HepG2 (cell line): ENCODE results near the gene SPTB. TPM values are rescaled to one million over a fixed set of nuclear protein-coding genes. Genes with fewer than 3 reads are reported as not detected.

Experiments
- ATAC-seq: fragments of 200-7000 bp; cut with Tn5 transposase; 3 replicates; pipeline ENCODE4 v1.9.1; 2020; ENCODE audit warnings: mild to moderate bottlenecking, moderate library complexity
- BruUV-seq: library from RNA; stranded (reverse); fragments of 400-500 nt; replicated peaks from 2 replicates; lab custom pipeline; 2021; lab: Mats Ljungman, UMichigan
- CTCF ChIA-PET: fragments of 300-600 bp; formaldehyde crosslinking; extraction: SDS; loops from one replicate; lab custom pipeline; 2021; ENCODE audit warnings: low total read pairs, inconsistent platforms, low intra/inter-chr PET ratio; lab: Yijun Ruan, JAX
- POLR2A ChIA-PET: fragments of 350-600 bp; sonication (Branson Sonifier 250); formaldehyde crosslinking; loops from one replicate; lab custom pipeline; 2020; ENCODE audit warnings: antibody characterized with exemption, inconsistent platforms; lab: Yijun Ruan, JAX
- DNase-seq: peaks from one replicate; pipeline ENCODE4 v3.0.0-alpha.2; 2015; ENCODE audit warnings: low spot score
- FAIRE-seq: peaks from 3 replicates; lab custom pipeline; 2011; peaks lifted over from hg19 to GRCh38; lab: Jason Lieb, UNC
- H2AFZ ChIP-seq: one replicate; pipeline ENCODE4 v1.6.1; 2011; ENCODE audit warnings: low read length, inconsistent platforms
- H3K27ac ChIP-seq: fragments of 300-600 bp; 3 replicates; pipeline ENCODE4 v1.8.0; 2011; ENCODE audit warnings: mixed run types, mild to moderate bottlenecking, mixed read lengths, low read length, inconsistent platforms; ENCODE audit not compliant: insufficient read depth; ENCODE audit errors: extremely low read length
- H3K27me3 ChIP-seq, 2 experiments: fragments of 200-600 bp in 1 of 2; 2 replicates in 1 of 2; 3 replicates in 1 of 2; pipeline versions ENCODE4 v1.6.0 to v1.8.0; 2011; ENCODE audit warnings: low read length in 2 of 2, mild to moderate bottlenecking in 2 of 2, moderate library complexity in 2 of 2, inconsistent platforms in 1 of 2; ENCODE audit not compliant: insufficient read depth in 2 of 2, control insufficient read depth in 1 of 2
- H3K36me3 ChIP-seq, 2 experiments: fragments of 200-600 bp in 1 of 2; replicated peaks in 1 of 2; 2 replicates in 1 of 2; 3 replicates in 1 of 2; pipeline versions ENCODE4 v1.5.1 to v1.8.0; 2011; ENCODE audit warnings: low read length in 2 of 2, inconsistent platforms in 1 of 2; ENCODE audit not compliant: insufficient read depth in 2 of 2, control insufficient read depth in 1 of 2
- H3K4me1 ChIP-seq: 2 replicates; pipeline ENCODE4 v1.5.1; 2012; ENCODE audit warnings: low read length, inconsistent platforms; ENCODE audit not compliant: insufficient read depth
- H3K4me2 ChIP-seq: 2 replicates; pipeline ENCODE4 v1.6.0; 2011; ENCODE audit warnings: low read depth, low read length, inconsistent platforms
- H3K4me3 ChIP-seq, 3 experiments: fragments of 200-600 bp in 1 of 3; sonication (generic), shearing (Covaris generic) in 1 of 3; replicated peaks in 1 of 3; 2 replicates each; pipeline ENCODE4 v1.5.1; 2011 to 2016; ENCODE audit warnings: low read length in 3 of 3, inconsistent platforms in 2 of 3, low read depth in 2 of 3, mild to moderate bottlenecking in 2 of 3, control low read depth in 1 of 3, mixed read lengths in 1 of 3; ENCODE audit not compliant: insufficient read depth in 1 of 3
- H3K79me2 ChIP-seq: one replicate; pipeline ENCODE4 v1.6.1; 2011; ENCODE audit warnings: low read length, inconsistent platforms; ENCODE audit not compliant: insufficient read depth
- H3K9ac ChIP-seq: 2 replicates; pipeline ENCODE4 v1.6.0; 2011; ENCODE audit warnings: mild to moderate bottlenecking, low read depth, low read length, inconsistent platforms; ENCODE audit not compliant: insufficient read depth
- H3K9me3 ChIP-seq: 2 replicates; pipeline ENCODE4 v1.5.1; 2012; ENCODE audit warnings: mild to moderate bottlenecking, low read length
- H4K20me1 ChIP-seq: 2 replicates; pipeline ENCODE4 v1.6.0; 2011; ENCODE audit warnings: inconsistent platforms, mild to moderate bottlenecking, low read length, moderate library complexity; ENCODE audit not compliant: insufficient read depth
- HIC2 ChIP-seq: sonication (generic); formaldehyde crosslinking; IDR thresholded peaks from 2 replicates; pipeline ENCODE4 v1.9.0; 2022; ENCODE audit warnings: low read depth, missing genetic modification reagents
- PHF21A ChIP-seq: sonication (generic); formaldehyde crosslinking; IDR thresholded peaks from 2 replicates; pipeline ENCODE4 v1.5.0; 2020; ENCODE audit warnings: mild to moderate bottlenecking, missing genetic modification reagents
- RAD21 ChIP-seq: fragments of 450-650 bp; formaldehyde crosslinking; IDR thresholded peaks from 2 replicates; pipeline ENCODE4 v1.5.0; 2020; ENCODE audit warnings: mild to moderate bottlenecking
- SCMH1 ChIP-seq: sonication (generic); formaldehyde crosslinking; IDR thresholded peaks from 2 replicates; pipeline ENCODE4 v1.9.0; 2021; ENCODE audit warnings: missing genetic modification reagents, mild to moderate bottlenecking, borderline replicate concordance
- SKIL ChIP-seq: sonication (generic); formaldehyde crosslinking; IDR thresholded peaks from 2 replicates; pipeline ENCODE4 v1.8.0; 2022; ENCODE audit warnings: missing genetic modification reagents, mild to moderate bottlenecking, moderate library complexity, borderline replicate concordance
- SMAD9 ChIP-seq: sonication (generic); formaldehyde crosslinking; IDR thresholded peaks from 2 replicates; pipeline ENCODE4 v1.5.1; 2020; ENCODE audit warnings: mild to moderate bottlenecking, missing genetic modification reagents
- TARDBP ChIP-seq: sonication (generic); formaldehyde crosslinking; IDR thresholded peaks from 2 replicates; pipeline ENCODE4 v1.8.0; 2022; ENCODE audit warnings: mild to moderate bottlenecking, missing genetic modification reagents
- ZNF251 ChIP-seq: sonication (generic); formaldehyde crosslinking; IDR thresholded peaks from 2 replicates; pipeline ENCODE4 v1.9.0; 2021; ENCODE audit warnings: mild to moderate bottlenecking, missing genetic modification reagents
- ZNF264 ChIP-seq: sonication (generic); formaldehyde crosslinking; IDR thresholded peaks from 2 replicates; pipeline ENCODE4 v1.4.0; 2020; ENCODE audit warnings: missing genetic modification reagents
- ZNF367 ChIP-seq: sonication (generic); formaldehyde crosslinking; IDR thresholded peaks from 2 replicates; pipeline ENCODE4 v1.4.0; 2020; ENCODE audit warnings: missing genetic modification reagents, borderline replicate concordance
- ZNF430 ChIP-seq: sonication (generic); formaldehyde crosslinking; IDR thresholded peaks from 2 replicates; pipeline ENCODE4 v1.9.0; 2021; ENCODE audit warnings: mild to moderate bottlenecking, missing genetic modification reagents
- ZNF549 ChIP-seq: sonication (generic); formaldehyde crosslinking; IDR thresholded peaks from 2 replicates; pipeline ENCODE4 v1.5.0; 2020; ENCODE audit warnings: missing genetic modification reagents
- ZNF850 ChIP-seq: sonication (generic); formaldehyde crosslinking; conservative IDR thresholded peaks from 2 replicates; pipeline ENCODE4 v1.9.0; 2021; ENCODE audit warnings: mild to moderate bottlenecking, missing genetic modification reagents
- ZSCAN21 ChIP-seq: sonication (generic); formaldehyde crosslinking; IDR thresholded peaks from 2 replicates; pipeline ENCODE4 v1.8.0; 2022; ENCODE audit warnings: mild to moderate bottlenecking, missing genetic modification reagents, moderate library complexity, borderline replicate concordance
- ZZZ3 ChIP-seq: sonication (generic); formaldehyde crosslinking; IDR thresholded peaks from 2 replicates; pipeline ENCODE4 v1.4.0; 2020; ENCODE audit warnings: missing genetic modification reagents, mild to moderate bottlenecking, borderline replicate concordance
- WGBS: methylation state at CpG from one replicate; pipeline ENCODE4 v1.1.6; 2017; ENCODE audit warnings: low lambda C conversion rate; 5-methylcytosine and 5-hydroxymethylcytosine counted together
- in situ Hi-C: cut with HindIII; loops from 2 replicates; pipeline ENCODE4 v1.10.0; 2017; ENCODE audit warnings: low pct_unique_long_range_greater_than_20kb; ENCODE audit not compliant: extremely low pct_ligation_motif_present
- intact Hi-C: fragments of 100-400 bp; cut with micrococcal nuclease; formaldehyde crosslinking; loops from one replicate; pipeline ENCODE4 v1.10.0; 2022; ENCODE audit not compliant: unreplicated experiment
- polyA plus RNA-seq, 8 experiments: library from polyadenylated mRNA; depleted of rRNA in 3 of 8; stranded (reverse) in 7 of 8; unstranded in 1 of 8; fragments of >200 nt; fragmentation: Illumina TruSeq in 4 of 8; extraction: Trizol in 4 of 8; gene quantifications; 2 replicates each; pipeline versions ENCODE4 v1.2.1 to v1.2.3, GENCODE V29; 2011 to 2016; ENCODE audit warnings: low read depth in 4 of 8, missing spikeins in 1 of 8, mixed read lengths in 1 of 8; ENCODE audit not compliant: insufficient read depth in 1 of 8
- total RNA-seq, 5 experiments: library from RNA; depleted of rRNA; stranded (reverse); fragments of >200 nt; fragmentation: Illumina TruSeq; extraction: Trizol; gene quantifications; 2 replicates each; pipeline ENCODE4 v1.2.3, GENCODE V29; 2016; ENCODE audit warnings: low read depth in 1 of 5
- TF ChIP-seq, protein P1 (sequence below): sonication (generic); formaldehyde crosslinking; IDR thresholded peaks from 2 replicates; pipeline ENCODE4 v1.5.0; 2020; ENCODE audit warnings: mild to moderate bottlenecking, missing genetic modification reagents, borderline replicate concordance
- TF ChIP-seq, protein P2 (sequence below): sonication (generic); formaldehyde crosslinking; IDR thresholded peaks from 2 replicates; pipeline ENCODE4 v1.5.0; 2020; ENCODE audit warnings: mild to moderate bottlenecking, low read depth, missing genetic modification reagents, borderline replicate concordance

Gene SPTB
- total and polyA plus RNA-seq, 2 of the 13 experiments (the other 11 are each of a cell fraction or from before 2014, with no cell fraction given) = 0.01 to 0.02 TPM

DNA sequence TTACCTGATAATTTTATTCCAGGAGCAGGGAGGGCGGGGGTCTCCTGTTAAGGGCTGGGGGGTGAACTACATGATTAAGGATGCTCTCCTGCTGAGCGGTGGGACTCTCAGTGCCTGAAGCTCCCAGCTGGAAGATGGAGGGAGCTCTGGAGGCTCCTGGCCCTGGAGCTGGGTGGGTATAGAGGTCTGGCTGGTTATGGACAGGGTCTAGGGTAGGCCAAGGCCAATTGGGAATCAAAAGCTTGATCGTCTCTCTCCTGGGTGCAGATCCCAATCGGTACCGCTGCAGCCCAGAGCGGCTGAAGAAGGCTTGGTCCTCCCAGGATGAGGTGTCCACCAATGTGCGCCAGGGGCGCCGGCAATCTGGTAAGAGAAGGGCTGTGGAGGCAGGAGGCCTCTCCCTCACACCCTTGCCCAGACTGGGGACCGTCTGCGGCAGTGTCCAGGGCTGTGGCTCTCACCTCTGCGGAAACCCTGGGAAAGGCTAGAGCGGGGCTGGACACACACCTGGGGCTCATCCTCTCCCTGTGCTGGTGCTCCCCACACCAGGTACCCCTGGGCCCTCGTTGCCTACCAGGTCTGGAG, 147.1 kb downstream of the SPTB start:
- ChIA-PET POLR2A (no interaction called here), CTCF (no interaction called here)
- Histone ChIP-seq H3K27ac (no peak overlapping the region), H4K20me1 (no peaks in the 10 kb centered on the region), H3K36me3 (peaks cover 10 to 14% of the 10 kb centered on the region in 2 experiments; a peak in 3 of 5 replicates), H3K9ac (no peak overlapping the region), H3K9me3 (no peaks in the 10 kb centered on the region), H3K27me3 (no peaks in the 10 kb centered on the region), H3K4me3 (no peak overlapping the region), H3K4me1 (peaks cover 18% of the 10 kb centered on the region), H3K79me2 (no peaks in the 10 kb centered on the region), H2AFZ (no peak overlapping the region), H3K4me2 (no peak overlapping the region)
- ATAC-seq = no peak
- BruUV-seq = no TSS peak
- intact Hi-C loops (no loop called here), in situ Hi-C loops (no loop called here)
- no peak for DNase-seq
- FAIRE-seq = no peak
- WGBS = 93% methylated on average over 11 of the region's 14 CpGs
- TF ChIP-seq ZZZ3 = no peak
- TF ChIP-seq SCMH1 (CRISPR knock-in tag) = no peak
- TF ChIP-seq ZNF850 (CRISPR knock-in tag) = no peak
- TF ChIP-seq, protein P1, sequence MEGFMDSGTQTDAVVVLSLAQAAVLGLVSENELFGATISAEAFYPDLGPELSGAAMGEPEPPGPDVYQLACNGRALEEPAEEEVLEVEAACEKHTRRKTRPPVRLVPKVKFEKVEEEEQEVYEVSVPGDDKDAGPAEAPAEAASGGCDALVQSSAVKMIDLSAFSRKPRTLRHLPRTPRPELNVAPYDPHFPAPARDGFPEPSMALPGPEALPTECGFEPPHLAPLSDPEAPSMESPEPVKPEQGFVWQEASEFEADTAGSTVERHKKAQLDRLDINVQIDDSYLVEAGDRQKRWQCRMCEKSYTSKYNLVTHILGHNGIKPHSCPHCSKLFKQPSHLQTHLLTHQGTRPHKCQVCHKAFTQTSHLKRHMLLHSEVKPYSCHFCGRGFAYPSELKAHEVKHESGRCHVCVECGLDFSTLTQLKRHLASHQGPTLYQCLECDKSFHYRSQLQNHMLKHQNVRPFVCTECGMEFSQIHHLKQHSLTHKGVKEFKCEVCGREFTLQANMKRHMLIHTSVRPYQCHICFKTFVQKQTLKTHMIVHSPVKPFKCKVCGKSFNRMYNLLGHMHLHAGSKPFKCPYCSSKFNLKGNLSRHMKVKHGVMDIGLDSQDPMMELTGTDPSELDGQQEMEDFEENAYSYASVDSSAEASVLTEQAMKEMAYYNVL = no peak
- no peak for TF ChIP-seq TARDBP (CRISPR knock-in tag)
- TF ChIP-seq ZNF367 (CRISPR knock-in tag) = no peak
- no peak for TF ChIP-seq ZNF251 (CRISPR knock-in tag)
- TF ChIP-seq HIC2 = no peak
- no peak for TF ChIP-seq RAD21 (CRISPR knock-in tag)
- TF ChIP-seq, protein P2, sequence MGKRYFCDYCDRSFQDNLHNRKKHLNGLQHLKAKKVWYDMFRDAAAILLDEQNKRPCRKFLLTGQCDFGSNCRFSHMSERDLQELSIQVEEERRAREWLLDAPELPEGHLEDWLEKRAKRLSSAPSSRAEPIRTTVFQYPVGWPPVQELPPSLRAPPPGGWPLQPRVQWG (CRISPR knock-in tag) = no peak
- no peak for TF ChIP-seq ZNF430 (CRISPR knock-in tag)
- TF ChIP-seq SKIL (CRISPR knock-in tag) = no peak
- no peak for TF ChIP-seq PHF21A (CRISPR knock-in tag)
- TF ChIP-seq SMAD9 (CRISPR knock-in tag) = no peak
- TF ChIP-seq ZNF549 (CRISPR knock-in tag) = no peak
- no peak for TF ChIP-seq ZNF264 (CRISPR knock-in tag)
- TF ChIP-seq ZSCAN21 (CRISPR knock-in tag) = no peak
